ENCODE data around the gene TTC28. TPM values are rescaled to one million over a fixed set of nuclear protein-coding genes. Genes with fewer than 3 reads are reported as not detected.
A peak's percentile ranks its signal among the peaks of the same experiment; 100 is the strongest.

Gene TTC28
- total RNA-seq, 4 donors from 2014 or later = 43.8 to 130 (median 92.0) TPM

GRCh38 chr22:28105413-28105812 is 574.2 kb downstream of the TTC28 start:
- no peaks in the 10 kb centered on the region for H3K9me3 ChIP-seq
- no peak for TF ChIP-seq POLR2A (IDR thresholded peaks at IDR 0.05)
- no peak for TF ChIP-seq CTCF (IDR thresholded peaks at IDR 0.05)
- no peaks in the 10 kb centered on the region for H3K27me3 ChIP-seq
- intact Hi-C loops (cut with DNase I; ENCODE audit: low total_unique reads) = no loop called here
- peak overlapping the region in 1 of 2 donors; percentile 9 for H3K27ac ChIP-seq
- H3K36me3 ChIP-seq = no peaks in the 10 kb centered on the region
- DNase-seq = no peak
- no peaks in the 10 kb centered on the region for H3K4me1 ChIP-seq
- H3K4me3 ChIP-seq = no peak overlapping the region

- no peaks in the 10 kb centered on the region for H3K4me1 ChIP-seq
- intact Hi-C loops (cut with DNase I; ENCODE audit: low total_unique reads) = no loop called here
- peak overlapping the region; percentile 25 to 27 for H3K27ac ChIP-seq
- H3K9me3 ChIP-seq = no peaks in the 10 kb centered on the region
- DNase-seq = no peak
- H3K4me3 ChIP-seq = no peak overlapping the region
- no peak for TF ChIP-seq POLR2A (IDR thresholded peaks at IDR 0.05)
- H3K27me3 ChIP-seq = no peaks in the 10 kb centered on the region
- H3K36me3 ChIP-seq = no peaks in the 10 kb centered on the region
Measured at GRCh38 chr22:28103596-28103995, 576.0 kb downstream of the TTC28 start.

- TF ChIP-seq POLR2A (IDR thresholded peaks at IDR 0.05) (no peak), CTCF (IDR thresholded peaks at IDR 0.05) (no peak)
- Histone ChIP-seq H3K27me3 (no peaks in the 10 kb centered on the region), H3K27ac (peak overlapping the region in 1 of 2 donors; percentile 14), H3K9me3 (no peaks in the 10 kb centered on the region), H3K4me1 (no peaks in the 10 kb centered on the region), H3K4me3 (no peak overlapping the region), H3K36me3 (no peaks in the 10 kb centered on the region)
- no peak for DNase-seq
- intact Hi-C loops (cut with DNase I; ENCODE audit: low total_unique reads) = no loop called here
Measured at GRCh38 chr22:28102151-28102812, 577.4 kb downstream of the TTC28 start.

- Histone ChIP-seq H3K36me3 (no peaks in the 10 kb centered on the region), H3K27ac (no peak overlapping the region)
- no peak for TF ChIP-seq POLR2A (IDR thresholded peaks at IDR 0.05)
- no peak for TF ChIP-seq CTCF (IDR thresholded peaks at IDR 0.05)
Measured at GRCh38 chr22:28097627-28098026, 582.0 kb downstream of the TTC28 start.

GRCh38 chr22:28096161-28096560 is 583.5 kb downstream of the TTC28 start:
- Histone ChIP-seq H3K4me3 (no peak overlapping the region), H3K36me3 (no peaks in the 10 kb centered on the region), H3K27me3 (no peaks in the 10 kb centered on the region), H3K27ac (no peak overlapping the region), H3K4me1 (no peaks in the 10 kb centered on the region), H3K9me3 (no peaks in the 10 kb centered on the region)
- intact Hi-C loops (cut with DNase I; ENCODE audit: low total_unique reads) = no loop called here
- DNase-seq = no peak
- TF ChIP-seq CTCF (IDR thresholded peaks at IDR 0.05) (no peak), POLR2A (IDR thresholded peaks at IDR 0.05) (no peak)

More at GRCh38 chr22:28097627-28098026, 582.0 kb downstream of the TTC28 start:
- Histone ChIP-seq H3K4me3 (no peak overlapping the region), H3K27me3 (no peaks in the 10 kb centered on the region), H3K9me3 (no peaks in the 10 kb centered on the region), H3K4me1 (no peaks in the 10 kb centered on the region)
- intact Hi-C loops (cut with DNase I; ENCODE audit: low total_unique reads) = no loop called here
- DNase-seq = no peak

Data from uterus (tissue), 4 donors.